Mesenchymal stem cell (in vitro differentiated cells and primary cell): ENCODE data around the gene UPF1.

Source experiments
- DNase-seq: peaks from one replicate; pipeline ENCODE4 v3.0.0-alpha.2; 2013
- H2AFZ ChIP-seq: one replicate; pipeline ENCODE4 v1.6.1; 2013; ENCODE audit warnings: low read depth, mild to moderate bottlenecking, control low read depth, inconsistent platforms, low read length, moderate library complexity
- H2AK5ac ChIP-seq: 2 replicates; pipeline ENCODE4 v1.6.1; 2013; ENCODE audit warnings: low read length, moderate library complexity, mild to moderate bottlenecking, inconsistent platforms; ENCODE audit not compliant: severe bottlenecking
- H2BK120ac ChIP-seq: one replicate; pipeline ENCODE4 v1.6.1; 2013; ENCODE audit warnings: low read depth, mild to moderate bottlenecking, inconsistent platforms, low read length, moderate library complexity
- H2BK12ac ChIP-seq, 2 experiments: one replicate each; pipeline ENCODE4 v1.6.1; 2013; ENCODE audit warnings: inconsistent platforms in 2 of 2, low read length in 2 of 2, mild to moderate bottlenecking in 2 of 2, moderate library complexity in 2 of 2, control low read depth in 1 of 2
- H2BK15ac ChIP-seq: one replicate; pipeline ENCODE4 v1.6.1; 2013; ENCODE audit warnings: mild to moderate bottlenecking, low read depth, inconsistent platforms; ENCODE audit not compliant: poor library complexity, severe bottlenecking
- H2BK5ac ChIP-seq: 2 replicates; pipeline ENCODE4 v1.6.1; 2013; ENCODE audit warnings: low read depth, mild to moderate bottlenecking, low read length, control low read depth, inconsistent platforms; ENCODE audit not compliant: poor library complexity, severe bottlenecking
- H3K14ac ChIP-seq, 2 experiments: one replicate each; pipeline ENCODE4 v1.6.1; 2013; ENCODE audit warnings: inconsistent platforms in 2 of 2, low read length in 2 of 2, control low read depth in 1 of 2, mild to moderate bottlenecking in 1 of 2, moderate library complexity in 1 of 2
- H3K18ac ChIP-seq, 2 experiments: one replicate each; pipeline ENCODE4 v1.6.1; 2013; ENCODE audit warnings: inconsistent platforms in 2 of 2, low read length in 2 of 2, control low read depth in 1 of 2, low read depth in 1 of 2, mild to moderate bottlenecking in 1 of 2
- H3K23ac ChIP-seq, 2 experiments: one replicate each; pipeline ENCODE4 v1.6.1; 2013; ENCODE audit warnings: inconsistent platforms in 2 of 2, low read length in 2 of 2, mild to moderate bottlenecking in 2 of 2, moderate library complexity in 2 of 2, control low read depth in 1 of 2
- H3K27ac ChIP-seq: 2 replicates; pipeline ENCODE4 v1.5.1; 2013; ENCODE audit warnings: mild to moderate bottlenecking, moderate library complexity, low read length, control low read depth, inconsistent platforms; ENCODE audit not compliant: poor library complexity, severe bottlenecking
- H3K27me3 ChIP-seq, 2 experiments: 2 replicates each; pipeline versions ENCODE4 v1.6.1 to v1.7.0; 2013; ENCODE audit warnings: low read length in 2 of 2, mild to moderate bottlenecking in 2 of 2, moderate library complexity in 2 of 2, control low read depth in 1 of 2, inconsistent platforms in 1 of 2; ENCODE audit not compliant: control insufficient read depth in 1 of 2, insufficient read depth in 1 of 2
- H3K36me3 ChIP-seq, 2 experiments: 2 replicates each; pipeline versions ENCODE4 v1.6.1 to v1.7.0; 2013; ENCODE audit warnings: low read length in 2 of 2, control low read depth in 1 of 2, inconsistent platforms in 1 of 2, low read depth in 1 of 2, mild to moderate bottlenecking in 1 of 2; ENCODE audit not compliant: insufficient read depth in 2 of 2, control insufficient read depth in 1 of 2
- H3K4ac ChIP-seq, 2 experiments: one replicate each; pipeline ENCODE4 v1.6.1; 2013; ENCODE audit warnings: inconsistent platforms in 2 of 2, low read length in 2 of 2, mild to moderate bottlenecking in 2 of 2, moderate library complexity in 2 of 2, control low read depth in 1 of 2, low read depth in 1 of 2
- H3K4me1 ChIP-seq: 2 replicates; pipeline ENCODE4 v1.6.1; 2013; ENCODE audit warnings: low read depth, low read length, control low read depth; ENCODE audit not compliant: control insufficient read depth, insufficient read depth
- H3K4me2 ChIP-seq: 2 replicates; pipeline ENCODE4 v1.6.1; 2013; ENCODE audit warnings: low read length, mild to moderate bottlenecking, inconsistent platforms; ENCODE audit not compliant: poor library complexity, severe bottlenecking
- H3K4me3 ChIP-seq, 2 experiments: 2 replicates each; pipeline versions ENCODE4 v1.5.1 to v1.7.0; 2013; ENCODE audit warnings: low read length in 2 of 2, mild to moderate bottlenecking in 2 of 2, control low read depth in 1 of 2, low read depth in 1 of 2; ENCODE audit not compliant: insufficient read depth in 1 of 2
- H3K79me1 ChIP-seq: replicated peaks from 2 replicates; pipeline ENCODE4 v1.6.1; 2013; ENCODE audit warnings: mild to moderate bottlenecking, control low read depth, low read length, inconsistent platforms; ENCODE audit not compliant: poor library complexity, severe bottlenecking
- H3K9ac ChIP-seq: 2 replicates; pipeline ENCODE4 v1.7.0; 2013; ENCODE audit warnings: mild to moderate bottlenecking, low read length, moderate library complexity
- H3K9me3 ChIP-seq: 2 replicates; pipeline ENCODE4 v1.7.0; 2013; ENCODE audit warnings: mild to moderate bottlenecking, low read length; ENCODE audit not compliant: control insufficient read depth
- H4K8ac ChIP-seq: one replicate; pipeline ENCODE4 v1.6.1; 2013; ENCODE audit warnings: inconsistent platforms, mild to moderate bottlenecking, low read length, moderate library complexity
- H4K91ac ChIP-seq: one replicate; pipeline ENCODE4 v1.6.1; 2013; ENCODE audit warnings: mild to moderate bottlenecking, low read length, inconsistent platforms
- WGBS: methylation state at CpG from one replicate; pipeline ENCODE4 v1.1.7; 2013; ENCODE audit warnings: mixed read lengths; 5-methylcytosine and 5-hydroxymethylcytosine counted together

Gene UPF1

DNA sequence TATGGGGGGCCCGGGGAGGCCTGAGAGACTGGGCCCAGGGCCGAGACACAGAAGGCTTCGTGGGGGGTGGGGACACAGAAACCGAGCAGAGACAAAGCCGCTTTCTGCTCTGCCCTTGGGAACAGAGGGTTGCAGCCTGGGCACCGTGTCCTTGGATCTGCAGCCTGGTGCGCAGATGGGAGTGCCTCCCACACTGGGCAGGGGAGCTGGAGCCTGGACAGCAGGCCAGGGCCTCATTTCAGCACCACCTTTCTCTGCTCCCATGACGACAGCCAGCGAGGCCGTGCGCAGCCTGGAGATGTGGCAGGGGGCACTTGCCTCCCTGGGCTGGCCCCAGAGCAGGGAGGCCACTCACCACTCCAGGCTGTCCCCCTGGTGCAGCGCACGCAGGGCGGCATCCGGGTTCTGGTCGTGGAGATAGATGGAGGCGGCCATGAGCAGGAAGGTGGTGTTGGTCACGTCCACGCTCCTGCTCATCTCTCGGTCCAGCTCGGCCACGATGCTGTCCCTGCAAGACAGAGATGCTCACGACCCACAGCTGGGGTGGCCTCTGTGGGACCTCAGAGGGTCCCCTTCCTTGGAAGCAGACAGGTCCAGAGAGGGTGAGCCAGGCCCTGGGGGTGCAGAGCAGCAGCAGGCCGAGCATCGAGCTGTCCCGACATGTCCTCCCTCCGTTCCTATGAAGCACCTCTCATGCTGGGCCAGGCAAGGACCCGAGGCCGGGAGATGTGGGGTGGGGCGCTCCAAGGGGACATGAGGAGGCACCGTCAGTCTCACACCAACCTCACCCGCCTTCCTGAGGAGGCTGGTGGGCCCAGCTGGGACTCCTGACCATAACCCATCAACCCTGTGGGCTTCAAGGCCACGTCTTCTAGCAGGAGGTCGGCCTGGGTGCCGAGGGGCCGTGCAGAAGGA, 75.1 kb downstream of the UPF1 start:
- Histone ChIP-seq H3K4ac (no peak overlapping the region), H3K4me2 (no peak overlapping the region), H3K14ac (no peak overlapping the region), H3K23ac (no peak overlapping the region), H3K9ac (no peak overlapping the region), H3K36me3 (peaks cover 78 to 83% of the 10 kb centered on the region in 2 experiments), H4K91ac (no peak overlapping the region), H2BK120ac (no peak overlapping the region), H3K79me1 (peaks cover 53% of the 10 kb centered on the region), H2AFZ (no peak overlapping the region), H3K4me3 (no peak overlapping the region), H4K8ac (no peak overlapping the region), H3K18ac (no peak overlapping the region), H2BK5ac (no peak overlapping the region), H2BK12ac (no peak overlapping the region), H2BK15ac (no peak overlapping the region), H3K27me3 (no peaks in the 10 kb centered on the region), H3K9me3 (no peaks in the 10 kb centered on the region), H3K4me1 (peaks cover 7% of the 10 kb centered on the region), H2AK5ac (no peak overlapping the region), H3K27ac (no peak overlapping the region)
- 94% methylated on average over 36 of the region's 36 CpGs for WGBS
- no peak for DNase-seq

GRCh38 chr19:18908917-18909619, 77.3 kb downstream of the UPF1 start:
- whole genome bisulfite sequencing, result 99% methylated on average over 16 of the region's 17 CpGs
- no peak for DNase-seq
- H3K79me1 ChIP-seq, result peaks cover 64% of the 10 kb centered on the region

GRCh38 chr19:18910010-18910409, 78.3 kb downstream of the UPF1 start:
- H3K14ac ChIP-seq, result no peak overlapping the region

More at GRCh38 chr19:18908917-18909619, 77.3 kb downstream of the UPF1 start:
- Histone ChIP-seq H3K4me3 (no peak overlapping the region), H3K27me3 (no peaks in the 10 kb centered on the region), H3K27ac (no peak overlapping the region), H3K14ac (no peak overlapping the region), H3K9ac (no peak overlapping the region), H2BK12ac (no peak overlapping the region), H2AK5ac (no peak overlapping the region), H2BK120ac (no peak overlapping the region), H4K91ac (no peak overlapping the region), H3K9me3 (no peaks in the 10 kb centered on the region), H2BK15ac (no peak overlapping the region), H3K36me3 (peaks cover 71 to 91% of the 10 kb centered on the region in 2 experiments), H3K4me1 (peaks cover 12% of the 10 kb centered on the region), H4K8ac (no peak overlapping the region), H2BK5ac (peak overlapping the region; percentile 3), H3K4me2 (no peak overlapping the region), H3K23ac (no peak overlapping the region), H3K18ac (no peak overlapping the region), H3K4ac (no peak overlapping the region), H2AFZ (no peak overlapping the region)

DNA sequence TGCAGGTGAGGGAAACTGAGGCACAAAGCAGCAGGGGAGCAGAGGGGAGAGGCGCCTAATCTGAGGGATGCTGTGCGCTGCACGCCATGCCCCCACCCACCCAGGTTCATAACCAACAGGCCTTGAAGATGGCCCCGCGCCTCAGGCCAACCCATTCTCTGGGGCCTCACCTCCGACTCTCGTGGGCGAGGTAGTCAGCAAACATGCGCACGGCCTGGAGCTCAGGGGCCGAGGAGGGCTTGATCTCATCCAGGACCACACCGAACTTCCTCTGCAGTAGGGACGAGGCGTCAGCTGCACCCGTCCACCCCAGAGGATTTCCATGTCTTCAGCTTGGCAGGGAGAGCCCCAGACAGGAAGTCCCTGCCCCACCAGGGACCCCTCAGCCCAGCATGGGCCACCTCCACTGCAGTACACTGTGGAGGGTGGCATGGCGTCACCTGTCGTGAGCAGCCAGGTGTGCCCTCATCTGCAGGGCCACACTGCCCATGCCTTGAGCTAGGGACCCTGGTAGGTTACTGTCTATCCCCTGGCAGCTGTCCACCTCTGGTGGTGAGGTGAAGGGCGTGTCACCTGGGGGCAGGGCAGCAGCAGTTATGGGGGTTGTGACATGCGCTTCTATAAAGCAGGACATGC, 79.2 kb downstream of the UPF1 start:
- Histone ChIP-seq H2BK120ac (no peak overlapping the region), H3K27me3 (no peaks in the 10 kb centered on the region), H3K14ac (no peak overlapping the region), H2AFZ (no peak overlapping the region), H3K4ac (no peak overlapping the region), H2BK5ac (no peak overlapping the region), H3K36me3 (peaks cover 66 to 88% of the 10 kb centered on the region in 2 experiments), H2BK12ac (no peak overlapping the region), H3K4me1 (peaks cover 13% of the 10 kb centered on the region), H3K4me3 (no peak overlapping the region), H3K9ac (no peak overlapping the region), H4K8ac (peak overlapping the region; percentile 0), H3K4me2 (no peak overlapping the region), H2BK15ac (no peak overlapping the region), H3K23ac (no peak overlapping the region), H2AK5ac (no peak overlapping the region), H3K18ac (no peak overlapping the region), H3K27ac (no peak overlapping the region), H3K79me1 (peaks cover 59% of the 10 kb centered on the region), H4K91ac (no peak overlapping the region), H3K9me3 (no peaks in the 10 kb centered on the region)
- DNase-seq, result no peak
- 96% methylated on average over 19 of the region's 19 CpGs for WGBS

More at GRCh38 chr19:18910010-18910409, 78.3 kb downstream of the UPF1 start:
- peaks cover 58% of the 10 kb centered on the region for H3K79me1 ChIP-seq
- whole genome bisulfite sequencing, result 99% methylated on average over 8 of the region's 10 CpGs
- no peak for DNase-seq
- H3K36me3 ChIP-seq, result peaks cover 68 to 88% of the 10 kb centered on the region in 2 experiments
- H4K91ac ChIP-seq, result no peak overlapping the region
- no peaks in the 10 kb centered on the region for H3K27me3 ChIP-seq
- no peak overlapping the region for H3K4me2 ChIP-seq
- no peak overlapping the region for H3K4me3 ChIP-seq
- no peak overlapping the region for H2BK15ac ChIP-seq
- H3K4me1 ChIP-seq, result peaks cover 7% of the 10 kb centered on the region
- no peak overlapping the region for H4K8ac ChIP-seq
- no peak overlapping the region for H2BK5ac ChIP-seq
- no peak overlapping the region for H3K27ac ChIP-seq
- no peak overlapping the region for H2AFZ ChIP-seq
- H3K9ac ChIP-seq, result no peak overlapping the region
- no peak overlapping the region for H3K23ac ChIP-seq
- H2AK5ac ChIP-seq, result no peak overlapping the region
- no peak overlapping the region for H3K18ac ChIP-seq
- no peak overlapping the region for H3K4ac ChIP-seq
- H3K9me3 ChIP-seq, result no peaks in the 10 kb centered on the region
- H2BK120ac ChIP-seq, result no peak overlapping the region
- no peak overlapping the region for H2BK12ac ChIP-seq
